A673 (cell line): Measurements from ENCODE around the gene CARMIL1.

ENCODE experiments used
- CTCF ChIP-seq: fragments of 300-800, 200-600 bp; sonication (generic); conservative IDR thresholded peaks from 2 replicates; pipeline ENCODE4 v1.5.1; 2017; ENCODE audit warnings: low read depth, mild to moderate bottlenecking, antibody characterized with exemption, low read length, moderate library complexity, mixed read lengths
- EZH2 ChIP-seq: fragments of 200-600 bp; sonication (generic); IDR thresholded peaks from 2 replicates; pipeline ENCODE4 v1.6.1; 2017; ENCODE audit warnings: borderline replicate concordance, low read depth, mild to moderate bottlenecking, mixed read lengths, antibody characterized with exemption, low read length; ENCODE audit not compliant: poor library complexity, severe bottlenecking

GRCh38 chr6:25326126-25326525 lies 47.0 kb downstream of the CARMIL1 start:
- no peak for TF ChIP-seq CTCF
- no peak for TF ChIP-seq EZH2
